Kidney (tissue), 14 donors: ENCODE data around the gene ENTPD2. TPM values are rescaled to one million over a fixed set of nuclear protein-coding genes. Genes with fewer than 3 reads are reported as not detected.

Experiments
- DNase-seq, 5 donors: peaks; one replicate each; pipeline ENCODE4 v3.0.0-alpha.2; 2013 to 2020
- FAIRE-seq: peaks from 2 replicates; lab custom pipeline; 2012; peaks lifted over from hg19 to GRCh38; lab: Jason Lieb, UNC
- H3K27ac ChIP-seq, 2 donors: one replicate each; pipeline ENCODE4 v1.7.0; 2013; ENCODE audit warnings: low read depth in 2 of 2, low read length in 2 of 2, inconsistent platforms in 1 of 2
- H3K27me3 ChIP-seq: one replicate; pipeline ENCODE4 v1.7.1; 2013; ENCODE audit warnings: low read length, inconsistent platforms; ENCODE audit not compliant: control insufficient read depth, insufficient read depth
- H3K36me3 ChIP-seq, 3 donors: one replicate each; pipeline versions ENCODE4 v1.7.0 to v1.7.1; 2013; ENCODE audit warnings: low read length in 3 of 3, control low read depth in 1 of 3, inconsistent platforms in 1 of 3; ENCODE audit not compliant: insufficient read depth in 3 of 3, control insufficient read depth in 2 of 3
- H3K4me1 ChIP-seq, 3 donors: one replicate each; pipeline versions ENCODE4 v1.7.0 to v1.7.1; 2013; ENCODE audit warnings: low read length in 3 of 3, inconsistent platforms in 1 of 3, low read depth in 1 of 3; ENCODE audit not compliant: control insufficient read depth in 2 of 3, insufficient read depth in 2 of 3
- H3K4me3 ChIP-seq, 3 donors: one replicate each; pipeline versions ENCODE4 v1.7.0 to v1.8.1; 2013; ENCODE audit warnings: low read length in 3 of 3, control low read depth in 1 of 3, inconsistent platforms in 1 of 3
- H3K9ac ChIP-seq, 3 donors: one replicate each; pipeline versions ENCODE4 v1.7.0 to v1.7.1; 2013; ENCODE audit warnings: low read length in 3 of 3, control low read depth in 1 of 3, inconsistent platforms in 1 of 3
- H3K9me3 ChIP-seq, 3 donors: one replicate each; pipeline versions ENCODE4 v1.7.0 to v1.7.1; 2013; ENCODE audit warnings: low read length in 3 of 3, control low read depth in 1 of 3, inconsistent platforms in 1 of 3; ENCODE audit not compliant: control insufficient read depth in 2 of 3, insufficient read depth in 1 of 3
- CTCF ChIP-seq: IDR thresholded peaks from 3 replicates; pipeline ENCODE4 v1.5.1; 2012; ENCODE audit warnings: mild to moderate bottlenecking, moderate library complexity, borderline replicate concordance; ENCODE audit not compliant: insufficient read depth; ENCODE audit errors: extremely low read depth
- intact Hi-C: fragments of 100-400 bp; cut with DNase I; formaldehyde crosslinking; loops from one replicate; pipeline ENCODE4 v1.11.1; 2022
- polyA plus RNA-seq: library from polyadenylated mRNA; stranded (reverse); fragments of 350-450 nt; fragmentation: Illumina TruSeq; extraction: RNeasy Lipid Tissue Mini Kit (QIAGEN cat#74804); gene quantifications from one replicate; pipeline ENCODE4 v1.2.3, GENCODE V29; 2014; ENCODE audit warnings: low read depth, low replicate concordance; ENCODE audit not compliant: insufficient read depth
- total RNA-seq: library from RNA; stranded (reverse); fragmentation: NEBNext Ultra II Directional; extraction: Animal tissue kit (Norgen Biotek cat#: 25700); gene quantifications from one replicate; pipeline ENCODE4 v1.2.1, GENCODE V29; 2021
- donor health status: control.
- donor health status: control.
- donor health status: control.
- donor health status: control.
- donor health status: control.
- donor health status: DM: yes; HTN: yes; CAD: no.
- donor health status: Normal renal cell carcinoma (clear cell type).

Gene ENTPD2
- total and polyA plus RNA-seq, 2 donors from 2014 or later, result 5.5 to 9.3 TPM

- Histone ChIP-seq H3K9ac (no peak overlapping the region), H3K36me3 (no peaks in the 10 kb centered on the region), H3K27me3 (peaks cover 3% of the 10 kb centered on the region), H3K4me3 (no peak overlapping the region), H3K9me3 (no peaks in the 10 kb centered on the region), H3K4me1 (peaks cover 0 to 15% (median 0%) of the 10 kb centered on the region in 3 donors), H3K27ac (no peak overlapping the region)
- intact Hi-C loops, result loop anchor here (10.0 kb wide), 1 partner anchor 255 kb away; no protein-coding TSS in a partner anchor
- no peak for TF ChIP-seq CTCF
- FAIRE-seq (no peak), DNase-seq (no peak)
Measured at GRCh38 chr9:137039611-137040366, 14.1 kb downstream of the ENTPD2 start.

- TF ChIP-seq CTCF, result no peak
- peaks cover 0 to 8% (median 0%) of the 10 kb centered on the region in 3 donors for H3K4me1 ChIP-seq
- DNase-seq (no peak), FAIRE-seq (no peak)
- no peaks in the 10 kb centered on the region for H3K27me3 ChIP-seq
- H3K4me3 ChIP-seq, result no peak overlapping the region
- no peaks in the 10 kb centered on the region for H3K9me3 ChIP-seq
- no peak overlapping the region for H3K27ac ChIP-seq
- no peak overlapping the region for H3K9ac ChIP-seq
- intact Hi-C loops, result loop anchor here (10.0 kb wide), 1 partner anchor 254 kb away; no protein-coding TSS in a partner anchor
- no peaks in the 10 kb centered on the region for H3K36me3 ChIP-seq
Measured at GRCh38 chr9:137038916-137039315, 14.9 kb downstream of the ENTPD2 start.

GRCh38 chr9:137037483-137037882 is 16.4 kb downstream of the ENTPD2 start:
- Histone ChIP-seq H3K4me3 (no peak overlapping the region), H3K4me1 (peaks cover 0 to 3% (median 0%) of the 10 kb centered on the region in 3 donors), H3K27me3 (no peaks in the 10 kb centered on the region), H3K9me3 (no peaks in the 10 kb centered on the region), H3K27ac (no peak overlapping the region), H3K36me3 (no peaks in the 10 kb centered on the region), H3K9ac (no peak overlapping the region)
- DNase-seq (no peak), FAIRE-seq (no peak)
- TF ChIP-seq CTCF, result no peak
- intact Hi-C loops, result loop anchor here (10.0 kb wide), 1 partner anchor 253 kb away; no protein-coding TSS in a partner anchor
